Keratinocyte (primary cell): ENCODE data around the gene RANBP9.

Source experiments
- CTCF ChIP-seq, 3 experiments: IDR thresholded peaks in 1 of 3; conservative IDR thresholded peaks in 1 of 3; optimal IDR thresholded peaks in 1 of 3; 2 replicates in 2 of 3; 3 replicates in 1 of 3; pipeline versions ENCODE3 to v1.5.1; 2011; ENCODE audit warnings: low read length in 3 of 3, mild to moderate bottlenecking in 3 of 3, moderate library complexity in 2 of 3, control low read depth in 1 of 3, inconsistent platforms in 1 of 3; ENCODE audit not compliant: insufficient read depth in 2 of 3; ENCODE audit errors: extremely low read depth in 1 of 3
- EZH2 ChIP-seq: IDR thresholded peaks from one replicate; pipeline ENCODE4 v1.6.1; 2012; ENCODE audit warnings: inconsistent platforms, mild to moderate bottlenecking, low read length, moderate library complexity

GRCh38 chr6:13716955-13717295 is 5.3 kb upstream of the RANBP9 start:
- TF ChIP-seq CTCF (optimal IDR thresholded peaks at IDR 0.05 in 1 of 3, IDR thresholded peaks at IDR 0.05 in 1 of 3, conservative IDR thresholded peaks at IDR 0.05 in 1 of 3; ENCODE audit: extremely low read depth in 1 of 3, insufficient read depth in 2 of 3, low read length in 3 of 3) (no peak), EZH2 (no peak)
